H1 (cell line): ENCODE results near the gene ANKS1B.

Experiments used
- GABPA ChIP-seq: IDR thresholded peaks from 2 replicates; pipeline ENCODE4 v1.6.1; 2011; ENCODE audit warnings: mild to moderate bottlenecking, low read length, moderate library complexity, borderline replicate concordance; ENCODE audit not compliant: insufficient read depth
- KDM5A ChIP-seq: fragments of 200-600 bp; IDR thresholded peaks from 2 replicates; pipeline ENCODE4 v1.7.1; 2012; ENCODE audit warnings: mild to moderate bottlenecking, low read length, inconsistent platforms, mixed read lengths
- MAX ChIP-seq: IDR thresholded peaks from 2 replicates; pipeline ENCODE4 v1.6.1; 2012; ENCODE audit warnings: inconsistent platforms
- POLR2A ChIP-seq, 2 experiments: IDR thresholded peaks; 1 replicate in 1 of 2; 2 replicates in 1 of 2; pipeline ENCODE4 v1.6.1; 2011; ENCODE audit warnings: low read depth in 2 of 2, low read length in 2 of 2, mild to moderate bottlenecking in 2 of 2; ENCODE audit errors: control extremely low read depth in 1 of 2
- POLR2AphosphoS5 ChIP-seq: IDR thresholded peaks from 2 replicates; pipeline ENCODE4 v1.6.1; 2011; ENCODE audit warnings: low read depth, low read length
- SIN3A ChIP-seq, 2 experiments: IDR thresholded peaks in 1 of 2; conservative IDR thresholded peaks in 1 of 2; 2 replicates each; pipeline ENCODE4 v1.6.1; 2011 to 2012; ENCODE audit warnings: low read length in 2 of 2, improper control_type of control experiment in 1 of 2, low read depth in 1 of 2, mild to moderate bottlenecking in 1 of 2

DNA sequence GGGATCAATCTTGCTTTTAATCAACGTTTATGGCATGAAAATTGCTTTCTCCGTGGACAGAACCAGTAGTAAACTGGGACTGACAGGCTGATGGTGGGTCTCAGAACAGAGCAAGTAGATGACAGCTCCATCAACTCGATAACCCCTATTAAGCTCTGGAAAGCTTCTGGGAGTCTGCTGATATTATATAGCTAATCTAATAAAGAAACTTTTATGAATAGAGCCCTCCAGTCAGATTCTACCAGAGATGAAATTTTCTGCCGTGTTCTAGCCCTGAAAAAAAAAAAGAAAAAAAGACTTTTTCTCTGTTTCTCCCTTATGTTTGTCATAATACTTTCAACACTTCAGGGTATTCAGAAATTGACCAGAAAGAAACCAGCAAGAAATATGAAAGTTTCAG, 1168.0 kb downstream of the ANKS1B start:
- TF ChIP-seq POLR2AphosphoS5: no peak
- no peak for TF ChIP-seq MAX
- no peak for TF ChIP-seq GABPA
- no peak for TF ChIP-seq SIN3A (conservative IDR thresholded peaks at IDR 0.05 in 1 of 2, IDR thresholded peaks at IDR 0.05 in 1 of 2; ENCODE audit: low read depth in 1 of 2, low read length in 2 of 2)
- TF ChIP-seq POLR2A (IDR thresholded peaks at IDR 0.05; ENCODE audit: control extremely low read depth in 1 of 2, low read depth in 2 of 2, low read length in 2 of 2): no peak
- TF ChIP-seq KDM5A: no peak
